G401.6 (cell line): ENCODE measurements around the gene MAGEA2B.
"Not testable (repeated sequence)": the region's sequence is repeated elsewhere in the genome, so short reads cannot be mapped to it uniquely, and the experiment has no call there.

Experiments
- FAIRE-seq: peaks from 2 replicates; lab custom pipeline; 2012; peaks lifted over from hg19 to GRCh38; lab: Jason Lieb, UNC

Gene MAGEA2B

DNA sequence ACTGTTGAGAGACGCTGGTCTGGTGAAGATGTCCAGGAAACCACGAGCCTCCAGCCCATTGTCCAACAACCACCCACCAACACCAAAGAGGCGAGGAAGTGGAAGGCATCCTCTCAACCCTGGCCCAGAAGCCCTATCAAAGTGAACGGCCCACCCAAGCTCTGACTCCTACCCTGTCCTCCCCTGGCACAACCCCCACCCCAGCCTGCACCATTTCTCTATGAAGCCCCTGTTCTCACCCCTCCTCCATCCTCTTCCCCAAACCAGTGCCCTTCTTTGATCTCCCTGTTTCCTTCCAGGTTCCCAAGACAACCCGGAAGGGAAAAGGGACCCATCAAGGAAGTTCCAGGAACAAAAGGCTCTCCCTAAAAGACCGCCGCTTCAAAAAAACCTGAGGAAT, 45.1 kb downstream of the MAGEA2B start:
- not testable (repeated sequence) for FAIRE-seq

DNA sequence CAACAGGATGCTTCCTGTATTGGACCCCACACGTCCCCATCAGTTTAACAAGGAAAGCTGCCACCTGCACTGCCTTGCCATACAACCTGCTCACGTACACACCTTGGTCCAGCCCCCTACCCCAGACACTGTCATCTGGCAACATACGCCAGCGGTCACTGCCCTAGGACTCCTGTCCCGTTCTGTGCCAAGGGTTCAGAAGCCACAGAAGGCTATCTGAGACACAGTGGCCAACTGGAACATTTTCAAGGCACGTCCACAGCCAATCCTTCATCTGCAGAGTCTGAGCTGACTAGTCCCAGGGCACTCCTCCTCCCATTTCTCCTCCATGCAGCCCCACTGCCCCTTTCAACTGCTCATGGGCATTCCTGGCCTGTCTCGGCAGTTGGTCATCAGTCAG, 47.2 kb downstream of the MAGEA2B start:
- FAIRE-seq, result not testable (repeated sequence)

DNA sequence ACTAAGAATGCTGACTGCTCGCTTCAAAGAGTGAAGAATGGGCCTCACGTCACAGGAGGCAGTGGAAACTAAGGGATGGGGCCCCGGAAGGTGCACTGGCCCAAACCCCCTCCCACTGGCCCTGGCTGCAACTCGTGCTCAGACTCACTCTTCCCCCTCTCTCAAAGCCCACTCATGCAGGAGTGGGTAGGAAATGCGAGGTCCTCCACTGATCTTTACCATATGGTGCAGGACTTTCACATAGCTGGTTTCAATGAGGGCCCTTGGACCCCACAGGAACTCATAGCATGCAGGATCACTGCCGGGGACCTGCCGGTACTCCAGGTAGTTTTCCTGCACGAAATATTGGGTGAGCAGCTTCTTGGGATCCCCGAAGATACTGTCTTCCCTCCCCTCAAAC, 52.1 kb downstream of the MAGEA2B start:
- FAIRE-seq, result not testable (repeated sequence)
